GM23338 (cell line): ENCODE data around the gene PHRF1.

ENCODE experiments used
- EZH2 ChIP-seq: fragments of 200-600 bp; sonication (generic); IDR thresholded peaks from one replicate; pipeline ENCODE4 v1.8.0; 2017; ENCODE audit warnings: antibody characterized with exemption, mild to moderate bottlenecking, low read depth; ENCODE audit not compliant: unreplicated experiment
- EZH2phosphoT487 ChIP-seq: fragments of 200-600 bp; sonication (generic); IDR thresholded peaks from one replicate; pipeline ENCODE4 v1.8.1; 2018; ENCODE audit warnings: antibody characterized with exemption; ENCODE audit not compliant: unreplicated experiment
- JUNB ChIP-seq: IDR thresholded peaks from one replicate; pipeline ENCODE4 v1.6.1; 2016; ENCODE audit warnings: antibody characterized with exemption; ENCODE audit not compliant: unreplicated experiment
- POLR2AphosphoS5 ChIP-seq: IDR thresholded peaks from 2 replicates; pipeline ENCODE4 v1.6.1; 2016; ENCODE audit warnings: antibody characterized with exemption, low read depth
- STAT1 ChIP-seq: IDR thresholded peaks from one replicate; pipeline ENCODE4 v1.6.1; 2016; ENCODE audit warnings: antibody characterized with exemption; ENCODE audit not compliant: unreplicated experiment
- TF ChIP-seq, protein P1 (sequence below), 2 experiments: fragments of 200-600 bp in 1 of 2; sonication (generic) in 1 of 2; conservative IDR thresholded peaks; 2 replicates each; pipeline versions ENCODE4 v1.5.1 to v1.6.1; 2016 to 2017; ENCODE audit warnings: antibody characterized with exemption in 2 of 2, low read depth in 2 of 2, mild to moderate bottlenecking in 2 of 2, moderate library complexity in 1 of 2
- TF ChIP-seq, protein P2 (sequence below): IDR thresholded peaks from one replicate; pipeline ENCODE4 v1.6.1; 2018; ENCODE audit warnings: antibody characterized with exemption; ENCODE audit not compliant: unreplicated experiment

DNA sequence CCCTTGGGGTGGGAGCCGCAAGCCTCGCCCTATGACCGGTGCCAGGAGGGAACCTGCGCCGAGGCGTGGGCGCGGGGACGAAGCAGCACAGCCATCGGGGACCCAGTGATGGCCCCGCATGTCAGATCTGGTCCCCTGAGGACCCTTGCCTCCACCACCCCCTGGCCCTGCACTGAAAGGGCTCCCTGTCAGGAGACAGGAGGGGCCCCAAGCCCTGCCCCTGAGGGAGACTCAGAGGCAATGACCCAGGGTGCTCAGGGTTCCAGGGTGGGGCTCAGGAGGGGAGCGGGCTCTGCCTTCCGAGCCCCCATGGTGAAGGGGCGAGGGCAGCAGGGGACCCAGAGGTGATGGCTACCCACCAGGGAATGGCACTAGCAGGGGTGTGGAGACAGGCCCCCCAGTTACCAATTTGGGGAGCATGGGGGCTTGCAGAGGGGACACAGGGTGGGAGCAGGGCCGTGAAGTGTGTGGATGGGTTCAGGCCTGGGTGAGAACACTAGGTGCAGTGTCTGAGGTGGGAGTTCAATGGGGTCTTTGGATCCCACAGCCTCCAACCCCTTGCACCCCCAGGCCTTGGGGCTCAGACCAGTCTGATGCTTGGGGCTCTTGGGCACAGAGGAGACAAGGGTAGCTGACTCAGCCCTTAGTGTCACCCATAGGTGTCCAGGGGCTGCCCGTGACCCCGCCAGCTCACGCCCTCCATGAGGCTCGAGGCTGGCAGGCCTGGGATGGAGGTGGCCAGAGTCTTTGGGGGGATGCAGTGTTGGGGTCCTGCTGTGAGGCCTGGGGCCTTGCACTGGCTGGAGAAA is 38.4 kb upstream of the PHRF1 start:
- TF ChIP-seq, protein P1, sequence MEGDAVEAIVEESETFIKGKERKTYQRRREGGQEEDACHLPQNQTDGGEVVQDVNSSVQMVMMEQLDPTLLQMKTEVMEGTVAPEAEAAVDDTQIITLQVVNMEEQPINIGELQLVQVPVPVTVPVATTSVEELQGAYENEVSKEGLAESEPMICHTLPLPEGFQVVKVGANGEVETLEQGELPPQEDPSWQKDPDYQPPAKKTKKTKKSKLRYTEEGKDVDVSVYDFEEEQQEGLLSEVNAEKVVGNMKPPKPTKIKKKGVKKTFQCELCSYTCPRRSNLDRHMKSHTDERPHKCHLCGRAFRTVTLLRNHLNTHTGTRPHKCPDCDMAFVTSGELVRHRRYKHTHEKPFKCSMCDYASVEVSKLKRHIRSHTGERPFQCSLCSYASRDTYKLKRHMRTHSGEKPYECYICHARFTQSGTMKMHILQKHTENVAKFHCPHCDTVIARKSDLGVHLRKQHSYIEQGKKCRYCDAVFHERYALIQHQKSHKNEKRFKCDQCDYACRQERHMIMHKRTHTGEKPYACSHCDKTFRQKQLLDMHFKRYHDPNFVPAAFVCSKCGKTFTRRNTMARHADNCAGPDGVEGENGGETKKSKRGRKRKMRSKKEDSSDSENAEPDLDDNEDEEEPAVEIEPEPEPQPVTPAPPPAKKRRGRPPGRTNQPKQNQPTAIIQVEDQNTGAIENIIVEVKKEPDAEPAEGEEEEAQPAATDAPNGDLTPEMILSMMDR (conservative IDR thresholded peaks at IDR 0.05; ENCODE audit: low read depth in 2 of 2): no peak
- no peak for TF ChIP-seq POLR2AphosphoS5
- TF ChIP-seq JUNB: no peak
- no peak for TF ChIP-seq STAT1
- no peak for TF ChIP-seq EZH2
- no peak for TF ChIP-seq EZH2phosphoT487
- TF ChIP-seq, protein P2, sequence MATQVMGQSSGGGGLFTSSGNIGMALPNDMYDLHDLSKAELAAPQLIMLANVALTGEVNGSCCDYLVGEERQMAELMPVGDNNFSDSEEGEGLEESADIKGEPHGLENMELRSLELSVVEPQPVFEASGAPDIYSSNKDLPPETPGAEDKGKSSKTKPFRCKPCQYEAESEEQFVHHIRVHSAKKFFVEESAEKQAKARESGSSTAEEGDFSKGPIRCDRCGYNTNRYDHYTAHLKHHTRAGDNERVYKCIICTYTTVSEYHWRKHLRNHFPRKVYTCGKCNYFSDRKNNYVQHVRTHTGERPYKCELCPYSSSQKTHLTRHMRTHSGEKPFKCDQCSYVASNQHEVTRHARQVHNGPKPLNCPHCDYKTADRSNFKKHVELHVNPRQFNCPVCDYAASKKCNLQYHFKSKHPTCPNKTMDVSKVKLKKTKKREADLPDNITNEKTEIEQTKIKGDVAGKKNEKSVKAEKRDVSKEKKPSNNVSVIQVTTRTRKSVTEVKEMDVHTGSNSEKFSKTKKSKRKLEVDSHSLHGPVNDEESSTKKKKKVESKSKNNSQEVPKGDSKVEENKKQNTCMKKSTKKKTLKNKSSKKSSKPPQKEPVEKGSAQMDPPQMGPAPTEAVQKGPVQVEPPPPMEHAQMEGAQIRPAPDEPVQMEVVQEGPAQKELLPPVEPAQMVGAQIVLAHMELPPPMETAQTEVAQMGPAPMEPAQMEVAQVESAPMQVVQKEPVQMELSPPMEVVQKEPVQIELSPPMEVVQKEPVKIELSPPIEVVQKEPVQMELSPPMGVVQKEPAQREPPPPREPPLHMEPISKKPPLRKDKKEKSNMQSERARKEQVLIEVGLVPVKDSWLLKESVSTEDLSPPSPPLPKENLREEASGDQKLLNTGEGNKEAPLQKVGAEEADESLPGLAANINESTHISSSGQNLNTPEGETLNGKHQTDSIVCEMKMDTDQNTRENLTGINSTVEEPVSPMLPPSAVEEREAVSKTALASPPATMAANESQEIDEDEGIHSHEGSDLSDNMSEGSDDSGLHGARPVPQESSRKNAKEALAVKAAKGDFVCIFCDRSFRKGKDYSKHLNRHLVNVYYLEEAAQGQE: no peak
